WTC11 (cell line): ENCODE results near the gene COMMD9. TPM values are rescaled to one million over a fixed set of nuclear protein-coding genes. Genes with fewer than 3 reads are reported as not detected.

Experiments
- ATAC-seq: fragments of 200-7000 bp; cut with Tn5 transposase; 2 replicates; pipeline ENCODE4 v1.10.0; 2021; ENCODE audit warnings: mild to moderate bottlenecking, moderate library complexity
- CTCF ChIA-PET: fragments of 300-600 bp; sonication (Branson Sonifier 250); formaldehyde crosslinking; loops from one replicate; lab custom pipeline; 2021; ENCODE audit warnings: antibody characterized with exemption; lab: Charles Lee
- POLR2A ChIA-PET: fragments of 350-600 bp; sonication (Branson Sonifier 250); formaldehyde crosslinking; loops from one replicate; lab custom pipeline; 2021; ENCODE audit warnings: antibody characterized with exemption; lab: Charles Lee
- DNase-seq: peaks from one replicate; pipeline ENCODE4 v3.0.0; 2021; ENCODE audit warnings: low spot score
- H3K27ac Mint-ChIP-seq: 2 replicates; pipeline ENCODE4 v1.8.0; 2021; ENCODE audit warnings: mixed read lengths
- H3K27me3 Mint-ChIP-seq: 2 replicates; pipeline ENCODE4 v1.8.0; 2021; ENCODE audit warnings: low read depth, mild to moderate bottlenecking, moderate library complexity, mixed read lengths
- H3K36me3 Mint-ChIP-seq: 2 replicates; pipeline ENCODE4 v1.8.0; 2021; ENCODE audit warnings: mixed read lengths
- H3K4me1 Mint-ChIP-seq: 2 replicates; pipeline ENCODE4 v1.8.0; 2022; ENCODE audit warnings: mixed read lengths
- H3K4me3 Mint-ChIP-seq: 2 replicates; pipeline ENCODE4 v1.8.0; 2021; ENCODE audit warnings: mild to moderate bottlenecking, moderate library complexity, mixed read lengths
- H3K9me3 Mint-ChIP-seq: 2 replicates; pipeline ENCODE4 v1.8.0; 2021; ENCODE audit warnings: mixed read lengths
- FOXJ3 ChIP-seq: sonication (generic); formaldehyde crosslinking; IDR thresholded peaks from 2 replicates; pipeline ENCODE4 v1.9.0; 2021; ENCODE audit warnings: missing genetic modification reagents, mild to moderate bottlenecking, borderline replicate concordance
- GABPB1 ChIP-seq: sonication (generic); formaldehyde crosslinking; IDR thresholded peaks from 2 replicates; pipeline ENCODE4 v1.8.1; 2023; ENCODE audit warnings: mild to moderate bottlenecking, missing genetic modification reagents
- GTF2I ChIP-seq: fragments of 250-450 bp; sonication (Bioruptor Pico); conservative IDR thresholded peaks from 2 replicates; pipeline ENCODE4 v1.4.0; 2021; ENCODE audit warnings: mild to moderate bottlenecking
- HMGA2 ChIP-seq: fragments of 250-450 bp; sonication (Bioruptor Pico); IDR thresholded peaks from 2 replicates; pipeline ENCODE4 v1.4.0; 2021; ENCODE audit warnings: mild to moderate bottlenecking, moderate library complexity
- IRF2 ChIP-seq: sonication (generic); formaldehyde crosslinking; IDR thresholded peaks from 2 replicates; pipeline ENCODE4 v1.8.0; 2022; ENCODE audit warnings: low read depth, missing genetic modification reagents, borderline replicate concordance
- OVOL2 ChIP-seq: fragments of 250-450 bp; sonication (Bioruptor Pico); IDR thresholded peaks from 2 replicates; pipeline ENCODE4 v1.9.0; 2021; ENCODE audit warnings: mild to moderate bottlenecking, borderline replicate concordance
- RORB ChIP-seq: fragments of 250-450 bp; sonication (Bioruptor Pico); IDR thresholded peaks from 2 replicates; pipeline ENCODE4 v1.9.0; 2021; ENCODE audit warnings: mild to moderate bottlenecking
- SP1 ChIP-seq: sonication (generic); formaldehyde crosslinking; conservative IDR thresholded peaks from 2 replicates; pipeline ENCODE4 v1.8.1; 2022; ENCODE audit warnings: missing genetic modification reagents
- TEAD1 ChIP-seq: sonication (generic); formaldehyde crosslinking; IDR thresholded peaks from 2 replicates; pipeline ENCODE4 v1.8.0; 2022; ENCODE audit warnings: mild to moderate bottlenecking, missing genetic modification reagents
- TEAD4 ChIP-seq: sonication (generic); formaldehyde crosslinking; IDR thresholded peaks from 2 replicates; pipeline ENCODE4 v1.8.0; 2022; ENCODE audit warnings: mild to moderate bottlenecking, missing genetic modification reagents
- ZBTB21 ChIP-seq: sonication (generic); formaldehyde crosslinking; IDR thresholded peaks from 2 replicates; pipeline ENCODE4 v1.8.1; 2023; ENCODE audit warnings: mild to moderate bottlenecking, missing genetic modification reagents, borderline replicate concordance
- ZNF263 ChIP-seq: sonication (generic); formaldehyde crosslinking; IDR thresholded peaks from 2 replicates; pipeline ENCODE4 v1.8.1; 2022; ENCODE audit warnings: low read depth, mild to moderate bottlenecking, moderate library complexity, missing genetic modification reagents
- ZNF396 ChIP-seq: fragments of 250-450 bp; sonication (Bioruptor Pico); IDR thresholded peaks from 2 replicates; pipeline ENCODE4 v1.8.0; 2021; ENCODE audit warnings: mild to moderate bottlenecking, moderate library complexity, borderline replicate concordance
- ZNF423 ChIP-seq: fragments of 250-450 bp; sonication (Bioruptor Pico); IDR thresholded peaks from 2 replicates; pipeline ENCODE4 v2.1.2; 2022; ENCODE audit warnings: mild to moderate bottlenecking, moderate library complexity
- total RNA-seq: library from RNA; stranded (reverse); gene quantifications from 3 replicates; pipeline ENCODE4 v1.2.3, GENCODE V29; 2021
- TF ChIP-seq, protein P1 (sequence below): fragments of 250-450 bp; sonication (Bioruptor Pico); IDR thresholded peaks from 2 replicates; pipeline ENCODE4 v1.9.0; 2021; ENCODE audit warnings: mild to moderate bottlenecking
- TF ChIP-seq, protein P2 (sequence below): sonication (generic); formaldehyde crosslinking; conservative IDR thresholded peaks from 2 replicates; pipeline ENCODE4 v1.8.1; 2022; ENCODE audit warnings: mild to moderate bottlenecking, missing genetic modification reagents
- TF ChIP-seq, protein P3 (sequence below): sonication (generic); formaldehyde crosslinking; IDR thresholded peaks from 2 replicates; pipeline ENCODE4 v1.8.1; 2023; ENCODE audit warnings: mild to moderate bottlenecking, missing genetic modification reagents
- TF ChIP-seq, protein P4 (sequence below): sonication (generic); formaldehyde crosslinking; IDR thresholded peaks from 2 replicates; pipeline ENCODE4 v1.8.1; 2023; ENCODE audit warnings: mild to moderate bottlenecking, moderate library complexity, missing genetic modification reagents
- TF ChIP-seq, protein P5 (sequence below): sonication (generic); formaldehyde crosslinking; IDR thresholded peaks from 2 replicates; pipeline ENCODE4 v1.8.1; 2022; ENCODE audit warnings: low read depth, missing genetic modification reagents, borderline replicate concordance
- TF ChIP-seq, protein P6 (sequence below): sonication (generic); formaldehyde crosslinking; IDR thresholded peaks from 2 replicates; pipeline ENCODE4 v1.8.0; 2022; ENCODE audit warnings: mild to moderate bottlenecking, missing genetic modification reagents
- TF ChIP-seq, protein P7 (sequence below): sonication (generic); formaldehyde crosslinking; IDR thresholded peaks from 2 replicates; pipeline ENCODE4 v1.8.1; 2022; ENCODE audit warnings: mild to moderate bottlenecking, moderate library complexity, missing genetic modification reagents
- TF ChIP-seq, protein P8 (sequence below): fragments of 250-450 bp; sonication (Bioruptor Pico); IDR thresholded peaks from 2 replicates; pipeline ENCODE4 v1.8.0; 2021; ENCODE audit warnings: mild to moderate bottlenecking

COMMD9 gene
- total RNA-seq, 1 experiment from 2014 or later = 33.3 TPM

DNA sequence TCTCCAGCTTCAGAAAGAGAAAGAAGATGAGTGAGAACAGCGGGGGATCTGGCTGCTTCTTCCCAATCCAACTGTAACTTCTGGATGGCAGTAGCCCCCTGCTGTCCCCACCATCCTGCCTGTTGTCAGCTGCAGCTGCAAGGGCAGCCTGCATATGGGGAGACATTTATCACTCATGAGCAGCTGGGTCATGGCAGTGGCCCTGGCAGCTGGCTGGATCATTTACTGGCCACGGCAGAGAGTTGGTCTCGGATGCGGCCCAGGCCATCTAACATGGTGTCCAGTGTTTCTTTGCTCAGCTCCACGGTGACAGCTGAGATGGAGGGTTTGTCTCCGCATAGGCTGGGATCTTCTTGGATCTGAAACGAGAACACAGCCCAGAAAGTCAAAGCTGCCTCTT is 14.8 kb downstream of the COMMD9 start (continued):
- TF ChIP-seq, protein P1, sequence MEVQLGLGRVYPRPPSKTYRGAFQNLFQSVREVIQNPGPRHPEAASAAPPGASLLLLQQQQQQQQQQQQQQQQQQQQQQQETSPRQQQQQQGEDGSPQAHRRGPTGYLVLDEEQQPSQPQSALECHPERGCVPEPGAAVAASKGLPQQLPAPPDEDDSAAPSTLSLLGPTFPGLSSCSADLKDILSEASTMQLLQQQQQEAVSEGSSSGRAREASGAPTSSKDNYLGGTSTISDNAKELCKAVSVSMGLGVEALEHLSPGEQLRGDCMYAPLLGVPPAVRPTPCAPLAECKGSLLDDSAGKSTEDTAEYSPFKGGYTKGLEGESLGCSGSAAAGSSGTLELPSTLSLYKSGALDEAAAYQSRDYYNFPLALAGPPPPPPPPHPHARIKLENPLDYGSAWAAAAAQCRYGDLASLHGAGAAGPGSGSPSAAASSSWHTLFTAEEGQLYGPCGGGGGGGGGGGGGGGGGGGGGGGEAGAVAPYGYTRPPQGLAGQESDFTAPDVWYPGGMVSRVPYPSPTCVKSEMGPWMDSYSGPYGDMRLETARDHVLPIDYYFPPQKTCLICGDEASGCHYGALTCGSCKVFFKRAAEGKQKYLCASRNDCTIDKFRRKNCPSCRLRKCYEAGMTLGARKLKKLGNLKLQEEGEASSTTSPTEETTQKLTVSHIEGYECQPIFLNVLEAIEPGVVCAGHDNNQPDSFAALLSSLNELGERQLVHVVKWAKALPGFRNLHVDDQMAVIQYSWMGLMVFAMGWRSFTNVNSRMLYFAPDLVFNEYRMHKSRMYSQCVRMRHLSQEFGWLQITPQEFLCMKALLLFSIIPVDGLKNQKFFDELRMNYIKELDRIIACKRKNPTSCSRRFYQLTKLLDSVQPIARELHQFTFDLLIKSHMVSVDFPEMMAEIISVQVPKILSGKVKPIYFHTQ = no peak
- TF ChIP-seq, protein P2, sequence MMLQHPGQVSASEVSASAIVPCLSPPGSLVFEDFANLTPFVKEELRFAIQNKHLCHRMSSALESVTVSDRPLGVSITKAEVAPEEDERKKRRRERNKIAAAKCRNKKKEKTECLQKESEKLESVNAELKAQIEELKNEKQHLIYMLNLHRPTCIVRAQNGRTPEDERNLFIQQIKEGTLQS = no peak
- TF ChIP-seq, protein P3, sequence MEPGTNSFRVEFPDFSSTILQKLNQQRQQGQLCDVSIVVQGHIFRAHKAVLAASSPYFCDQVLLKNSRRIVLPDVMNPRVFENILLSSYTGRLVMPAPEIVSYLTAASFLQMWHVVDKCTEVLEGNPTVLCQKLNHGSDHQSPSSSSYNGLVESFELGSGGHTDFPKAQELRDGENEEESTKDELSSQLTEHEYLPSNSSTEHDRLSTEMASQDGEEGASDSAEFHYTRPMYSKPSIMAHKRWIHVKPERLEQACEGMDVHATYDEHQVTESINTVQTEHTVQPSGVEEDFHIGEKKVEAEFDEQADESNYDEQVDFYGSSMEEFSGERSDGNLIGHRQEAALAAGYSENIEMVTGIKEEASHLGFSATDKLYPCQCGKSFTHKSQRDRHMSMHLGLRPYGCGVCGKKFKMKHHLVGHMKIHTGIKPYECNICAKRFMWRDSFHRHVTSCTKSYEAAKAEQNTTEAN = no peak
- no peak for TF ChIP-seq GTF2I
- no peak for TF ChIP-seq OVOL2 (CRISPR knock-in tag)
- TF ChIP-seq ZNF423 (CRISPR knock-in tag) = no peak
- TF ChIP-seq, protein P4, sequence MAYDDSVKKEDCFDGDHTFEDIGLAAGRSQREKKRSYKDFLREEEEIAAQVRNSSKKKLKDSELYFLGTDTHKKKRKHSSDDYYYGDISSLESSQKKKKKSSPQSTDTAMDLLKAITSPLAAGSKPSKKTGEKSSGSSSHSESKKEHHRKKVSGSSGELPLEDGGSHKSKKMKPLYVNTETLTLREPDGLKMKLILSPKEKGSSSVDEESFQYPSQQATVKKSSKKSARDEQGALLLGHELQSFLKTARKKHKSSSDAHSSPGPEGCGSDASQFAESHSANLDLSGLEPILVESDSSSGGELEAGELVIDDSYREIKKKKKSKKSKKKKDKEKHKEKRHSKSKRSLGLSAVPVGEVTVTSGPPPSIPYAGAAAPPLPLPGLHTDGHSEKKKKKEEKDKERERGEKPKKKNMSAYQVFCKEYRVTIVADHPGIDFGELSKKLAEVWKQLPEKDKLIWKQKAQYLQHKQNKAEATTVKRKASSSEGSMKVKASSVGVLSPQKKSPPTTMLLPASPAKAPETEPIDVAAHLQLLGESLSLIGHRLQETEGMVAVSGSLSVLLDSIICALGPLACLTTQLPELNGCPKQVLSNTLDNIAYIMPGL (CRISPR knock-in tag) = no peak

DNA sequence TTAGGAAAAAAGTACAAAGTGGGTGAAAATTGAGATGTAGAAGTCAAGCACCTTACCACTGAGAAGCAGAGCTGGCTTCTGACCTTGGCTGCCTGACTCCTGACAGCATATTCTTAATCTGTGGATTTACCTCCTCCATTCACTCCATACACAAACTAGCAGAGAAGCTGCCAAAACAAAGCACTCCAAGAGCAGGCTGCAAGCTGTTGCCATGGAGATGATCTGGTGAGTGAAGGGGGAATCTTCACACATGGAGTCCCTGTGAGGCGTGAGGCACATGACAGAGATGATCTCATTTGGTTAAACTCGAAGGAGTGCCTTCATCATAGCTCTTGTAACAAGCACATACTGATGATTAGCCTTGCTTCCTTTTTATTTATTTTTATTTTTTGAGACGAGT is 16.1 kb downstream of the COMMD9 start:
- H3K27me3 Mint-ChIP-seq = no peaks in the 10 kb centered on the region
- DNase-seq (no peak), ATAC-seq (no peak)
- ChIA-PET CTCF (interaction anchor here (0.6 to 5.1 kb wide), 4 partner anchors 44 to 451 kb away, joined by 3 to 26 read pairs (median 6); no protein-coding TSS in a partner anchor), POLR2A (no interaction called here)
- peaks cover 16% of the 10 kb centered on the region for H3K36me3 Mint-ChIP-seq
- no peak overlapping the region for H3K4me3 Mint-ChIP-seq
- no peak overlapping the region for H3K27ac Mint-ChIP-seq
- H3K9me3 Mint-ChIP-seq = no peaks in the 10 kb centered on the region
- no peaks in the 10 kb centered on the region for H3K4me1 Mint-ChIP-seq
- TF ChIP-seq TEAD4 (CRISPR knock-in tag) = no peak
- TF ChIP-seq, protein P5, sequence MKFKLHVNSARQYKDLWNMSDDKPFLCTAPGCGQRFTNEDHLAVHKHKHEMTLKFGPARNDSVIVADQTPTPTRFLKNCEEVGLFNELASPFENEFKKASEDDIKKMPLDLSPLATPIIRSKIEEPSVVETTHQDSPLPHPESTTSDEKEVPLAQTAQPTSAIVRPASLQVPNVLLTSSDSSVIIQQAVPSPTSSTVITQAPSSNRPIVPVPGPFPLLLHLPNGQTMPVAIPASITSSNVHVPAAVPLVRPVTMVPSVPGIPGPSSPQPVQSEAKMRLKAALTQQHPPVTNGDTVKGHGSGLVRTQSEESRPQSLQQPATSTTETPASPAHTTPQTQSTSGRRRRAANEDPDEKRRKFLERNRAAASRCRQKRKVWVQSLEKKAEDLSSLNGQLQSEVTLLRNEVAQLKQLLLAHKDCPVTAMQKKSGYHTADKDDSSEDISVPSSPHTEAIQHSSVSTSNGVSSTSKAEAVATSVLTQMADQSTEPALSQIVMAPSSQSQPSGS (CRISPR knock-in tag) = no peak
- no peak for TF ChIP-seq RORB (CRISPR knock-in tag)
- no peak for TF ChIP-seq FOXJ3 (CRISPR knock-in tag)
- TF ChIP-seq, protein P6, sequence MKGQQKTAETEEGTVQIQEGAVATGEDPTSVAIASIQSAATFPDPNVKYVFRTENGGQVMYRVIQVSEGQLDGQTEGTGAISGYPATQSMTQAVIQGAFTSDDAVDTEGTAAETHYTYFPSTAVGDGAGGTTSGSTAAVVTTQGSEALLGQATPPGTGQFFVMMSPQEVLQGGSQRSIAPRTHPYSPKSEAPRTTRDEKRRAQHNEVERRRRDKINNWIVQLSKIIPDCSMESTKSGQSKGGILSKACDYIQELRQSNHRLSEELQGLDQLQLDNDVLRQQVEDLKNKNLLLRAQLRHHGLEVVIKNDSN = no peak
- TF ChIP-seq, protein P1 = no peak
- TF ChIP-seq TEAD1 (CRISPR knock-in tag) = no peak
- no peak for TF ChIP-seq HMGA2
- TF ChIP-seq, protein P7, sequence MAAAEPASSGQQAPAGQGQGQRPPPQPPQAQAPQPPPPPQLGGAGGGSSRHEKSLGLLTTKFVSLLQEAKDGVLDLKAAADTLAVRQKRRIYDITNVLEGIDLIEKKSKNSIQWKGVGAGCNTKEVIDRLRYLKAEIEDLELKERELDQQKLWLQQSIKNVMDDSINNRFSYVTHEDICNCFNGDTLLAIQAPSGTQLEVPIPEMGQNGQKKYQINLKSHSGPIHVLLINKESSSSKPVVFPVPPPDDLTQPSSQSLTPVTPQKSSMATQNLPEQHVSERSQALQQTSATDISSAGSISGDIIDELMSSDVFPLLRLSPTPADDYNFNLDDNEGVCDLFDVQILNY (CRISPR knock-in tag) = no peak
- TF ChIP-seq, protein P8, sequence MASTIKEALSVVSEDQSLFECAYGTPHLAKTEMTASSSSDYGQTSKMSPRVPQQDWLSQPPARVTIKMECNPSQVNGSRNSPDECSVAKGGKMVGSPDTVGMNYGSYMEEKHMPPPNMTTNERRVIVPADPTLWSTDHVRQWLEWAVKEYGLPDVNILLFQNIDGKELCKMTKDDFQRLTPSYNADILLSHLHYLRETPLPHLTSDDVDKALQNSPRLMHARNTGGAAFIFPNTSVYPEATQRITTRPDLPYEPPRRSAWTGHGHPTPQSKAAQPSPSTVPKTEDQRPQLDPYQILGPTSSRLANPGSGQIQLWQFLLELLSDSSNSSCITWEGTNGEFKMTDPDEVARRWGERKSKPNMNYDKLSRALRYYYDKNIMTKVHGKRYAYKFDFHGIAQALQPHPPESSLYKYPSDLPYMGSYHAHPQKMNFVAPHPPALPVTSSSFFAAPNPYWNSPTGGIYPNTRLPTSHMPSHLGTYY (CRISPR knock-in tag) = no peak
- no peak for TF ChIP-seq GABPB1
- no peak for TF ChIP-seq ZNF396
- TF ChIP-seq SP1 (CRISPR knock-in tag) = no peak
- TF ChIP-seq ZNF263 = no peak
- TF ChIP-seq IRF2 (CRISPR knock-in tag) = no peak
- TF ChIP-seq ZBTB21 (CRISPR knock-in tag) = no peak
